Astrocyte (in vitro differentiated cells and primary cell): ENCODE results near the gene PFKFB4. TPM values are rescaled to one million over a fixed set of nuclear protein-coding genes. Genes with fewer than 3 reads are reported as not detected.

Experiments
- DNase-seq: peaks from one replicate; pipeline ENCODE4 v3.0.0-alpha.2; 2010; ENCODE audit warnings: low read depth
- FAIRE-seq: peaks from 2 replicates; lab custom pipeline; 2011; peaks lifted over from hg19 to GRCh38; lab: Jason Lieb, UNC
- H2AFZ ChIP-seq: 2 replicates; pipeline ENCODE4 v1.6.0; 2012; ENCODE audit warnings: low read depth, low read length, inconsistent platforms
- H3K27ac ChIP-seq: 2 replicates; pipeline ENCODE4 v1.5.1; 2011; ENCODE audit warnings: low read depth, low read length, inconsistent platforms
- H3K27me3 ChIP-seq: 2 replicates; pipeline ENCODE4 v1.6.0; 2011; ENCODE audit warnings: low read length, inconsistent platforms; ENCODE audit not compliant: insufficient read depth
- H3K36me3 ChIP-seq: 2 replicates; pipeline ENCODE4 v1.5.1; 2011; ENCODE audit warnings: low read length, inconsistent platforms; ENCODE audit not compliant: insufficient read depth
- H3K4me1 ChIP-seq: 2 replicates; pipeline ENCODE4 v1.5.1; 2011; ENCODE audit warnings: low read length, inconsistent platforms; ENCODE audit not compliant: insufficient read depth
- H3K4me2 ChIP-seq: 2 replicates; pipeline ENCODE4 v1.6.0; 2012; ENCODE audit warnings: low read length, inconsistent platforms
- H3K4me3 ChIP-seq: 2 replicates; pipeline ENCODE4 v1.5.1; 2011; ENCODE audit warnings: low read depth, mild to moderate bottlenecking, low read length, inconsistent platforms; ENCODE audit not compliant: insufficient read depth
- H3K79me2 ChIP-seq: 2 replicates; pipeline ENCODE4 v1.6.0; 2012; ENCODE audit warnings: mild to moderate bottlenecking, low read length, inconsistent platforms; ENCODE audit not compliant: insufficient read depth
- H3K9ac ChIP-seq: 2 replicates; pipeline ENCODE4 v1.6.0; 2012; ENCODE audit warnings: mild to moderate bottlenecking, low read length, inconsistent platforms
- H3K9me3 ChIP-seq: 2 replicates; pipeline ENCODE4 v1.5.1; 2012; ENCODE audit warnings: low read depth, mild to moderate bottlenecking, low read length, inconsistent platforms; ENCODE audit not compliant: insufficient read depth
- H4K20me1 ChIP-seq: 2 replicates; pipeline ENCODE4 v1.6.0; 2012; ENCODE audit warnings: low read length, inconsistent platforms; ENCODE audit not compliant: insufficient read depth
- H3K27ac Mint-ChIP-seq: one replicate; pipeline ENCODE4 v1.8.0; 2021; ENCODE audit warnings: mild to moderate bottlenecking, mixed read lengths; ENCODE audit not compliant: unreplicated experiment
- H3K27me3 Mint-ChIP-seq: one replicate; pipeline ENCODE4 v1.8.0; 2021; ENCODE audit warnings: low read depth, mixed read lengths; ENCODE audit not compliant: unreplicated experiment
- H3K36me3 Mint-ChIP-seq: one replicate; pipeline ENCODE4 v1.8.0; 2021; ENCODE audit warnings: low read depth, mixed read lengths; ENCODE audit not compliant: unreplicated experiment
- H3K4me1 Mint-ChIP-seq: one replicate; pipeline ENCODE4 v1.8.0; 2021; ENCODE audit warnings: low read depth, mixed read lengths; ENCODE audit not compliant: unreplicated experiment
- H3K4me3 Mint-ChIP-seq: one replicate; pipeline ENCODE4 v1.8.0; 2021; ENCODE audit warnings: mild to moderate bottlenecking, moderate library complexity, mixed read lengths; ENCODE audit not compliant: unreplicated experiment
- H3K9me3 Mint-ChIP-seq: one replicate; pipeline ENCODE4 v1.8.0; 2021; ENCODE audit warnings: mild to moderate bottlenecking, mixed read lengths; ENCODE audit not compliant: unreplicated experiment
- CTCF ChIP-seq: IDR thresholded peaks from 2 replicates; pipeline ENCODE4 v1.5.1; 2011; ENCODE audit warnings: low read depth, mild to moderate bottlenecking, inconsistent platforms, low read length, moderate library complexity; ENCODE audit not compliant: insufficient read depth
- EZH2 ChIP-seq: IDR thresholded peaks from 2 replicates; pipeline ENCODE4 v1.6.1; 2012; ENCODE audit warnings: mild to moderate bottlenecking, low read length, inconsistent platforms; ENCODE audit not compliant: insufficient read depth
- total RNA-seq: library from RNA; stranded (reverse); gene quantifications from 2 replicates; pipeline ENCODE4 v1.2.1, GENCODE V29; 2021

Gene PFKFB4
- total RNA-seq, 1 donor from 2014 or later, result 27.8 TPM

- Histone ChIP-seq H3K79me2 (peaks cover 11% of the 10 kb centered on the region), H3K9me3 (no peaks in the 10 kb centered on the region), H3K4me1 (peaks cover 33% of the 10 kb centered on the region), H2AFZ (peak overlapping the region; percentile 79), H3K36me3 (no peaks in the 10 kb centered on the region), H3K27me3 (no peaks in the 10 kb centered on the region), H3K27ac (no peak overlapping the region), H3K4me2 (peak overlapping the region; percentile 85), H3K4me3 (peak overlapping the region; percentile 53), H3K9ac (peak overlapping the region; percentile 73), H4K20me1 (peaks cover 23% of the 10 kb centered on the region)
- H3K4me1 Mint-ChIP-seq, result peaks cover 41% of the 10 kb centered on the region
- no peaks in the 10 kb centered on the region for H3K27me3 Mint-ChIP-seq
- no peak for TF ChIP-seq CTCF
- TF ChIP-seq EZH2, result no peak
- FAIRE-seq, result no peak
- no peak for DNase-seq
- peak overlapping the region; percentile 88 for H3K4me3 Mint-ChIP-seq
- H3K27ac Mint-ChIP-seq, result peak overlapping the region; percentile 84
- peaks cover 9% of the 10 kb centered on the region for H3K36me3 Mint-ChIP-seq
- H3K9me3 Mint-ChIP-seq, result no peaks in the 10 kb centered on the region
Measured at GRCh38 chr3:48555949-48556795, 431 bp downstream of the PFKFB4 start.

- no peak overlapping the region for H3K27ac ChIP-seq
- H3K4me3 ChIP-seq, result no peak overlapping the region
- H4K20me1 ChIP-seq, result peaks cover 26% of the 10 kb centered on the region
- H3K79me2 ChIP-seq, result peaks cover 11% of the 10 kb centered on the region
- Mint-ChIP-seq H3K4me3 (peak overlapping the region; percentile 88), H3K36me3 (peaks cover 15% of the 10 kb centered on the region), H3K27me3 (no peaks in the 10 kb centered on the region), H3K9me3 (no peaks in the 10 kb centered on the region), H3K27ac (no peak overlapping the region), H3K4me1 (peaks cover 33% of the 10 kb centered on the region)
- no peak overlapping the region for H2AFZ ChIP-seq
- peak overlapping the region; percentile 85 for H3K4me2 ChIP-seq
- no peaks in the 10 kb centered on the region for H3K36me3 ChIP-seq
- no peak overlapping the region for H3K9ac ChIP-seq
- H3K4me1 ChIP-seq, result peaks cover 25% of the 10 kb centered on the region
- no peaks in the 10 kb centered on the region for H3K9me3 ChIP-seq
- no peak for TF ChIP-seq CTCF
- no peak for TF ChIP-seq EZH2
- DNase-seq (no peak), FAIRE-seq (no peak)
- no peaks in the 10 kb centered on the region for H3K27me3 ChIP-seq
Measured at GRCh38 chr3:48555231-48555948, 1.2 kb downstream of the PFKFB4 start.
